ENCODE results near the gene ZNF563. TPM values are rescaled to one million over a fixed set of nuclear protein-coding genes. Genes with fewer than 3 reads are reported as not detected.

Gene ZNF563
- total and polyA plus RNA-seq, 2 of the 8 experiments (the other 6 are each of a cell fraction or from before 2014, with no cell fraction given): 0.91 to 2.3 TPM

- Histone ChIP-seq H3K79me2 (ENCODE audit: control insufficient read depth in 1 of 2, insufficient read depth in 2 of 2, low read length in 2 of 2) (no peaks in the 10 kb centered on the region), H3K27me3 (replicated peaks in 1 of 4; ENCODE audit: control insufficient read depth in 3 of 4, extremely low read depth in 1 of 4, insufficient read depth in 3 of 4, low read length in 3 of 4) (peaks cover 0 to 1% (median 0%) of the 10 kb centered on the region in 4 experiments; a peak in 1 of 7 replicates), H2AK5ac (ENCODE audit: low read depth, low read length) (no peak overlapping the region), H3K18ac (ENCODE audit: extremely low read depth, low read length) (no peak overlapping the region), H3K23ac (ENCODE audit: insufficient read length) (no peak overlapping the region), H2BK120ac (replicated peaks; ENCODE audit: low read depth, low read length) (no peak overlapping the region), H3K56ac (replicated peaks; ENCODE audit: insufficient read length, low read depth, low read length) (no peak overlapping the region), H3K14ac (ENCODE audit: insufficient read length) (no peak overlapping the region), H4K8ac (ENCODE audit: extremely low read depth, insufficient read depth, low read length) (no peak overlapping the region), H4K5ac (ENCODE audit: insufficient read length, low read depth, low read length) (no peak overlapping the region), H2BK12ac (ENCODE audit: low read depth, low read length) (no peak overlapping the region), H4K20me1 (replicated peaks in 1 of 2; ENCODE audit: control insufficient read depth in 1 of 2, insufficient read depth in 2 of 2, low read length in 2 of 2) (no peaks in the 10 kb centered on the region), H2BK15ac (ENCODE audit: low read length) (no peak overlapping the region), H3K27ac (ENCODE audit: low read depth, low read length) (no peak overlapping the region), H3K4me3 (ENCODE audit: extremely low read depth in 1 of 4, insufficient read depth in 2 of 4, low read depth in 3 of 4, low read length in 4 of 4) (no peak overlapping the region), H3K79me1 (ENCODE audit: low read depth, low read length) (no peaks in the 10 kb centered on the region), H3K9ac (replicated peaks in 1 of 4; ENCODE audit: extremely low read depth in 1 of 4, low read depth in 3 of 4, low read length in 3 of 4) (no peak overlapping the region), H2BK5ac (ENCODE audit: low read depth, low read length) (no peak overlapping the region), H3K9me3 (ENCODE audit: insufficient read depth in 2 of 2, low read depth in 1 of 2, low read length in 1 of 2) (peaks cover 69 to 75% of the 10 kb centered on the region in 2 experiments), H2AFZ (ENCODE audit: low read length) (no peak overlapping the region), H3K4me2 (ENCODE audit: insufficient read depth in 1 of 2, low read depth in 2 of 2, low read length in 2 of 2) (no peak overlapping the region), H3K36me3 (ENCODE audit: control insufficient read depth in 2 of 4, insufficient read depth in 4 of 4, low read length in 3 of 4) (peaks cover 0 to 50% (median 17%) of the 10 kb centered on the region in 4 experiments; a peak in 5 of 8 replicates), H4K91ac (replicated peaks; ENCODE audit: insufficient read length, low read length) (no peak overlapping the region), H3K4ac (replicated peaks; ENCODE audit: insufficient read length, low read depth, low read length) (no peak overlapping the region), H3K4me1 (replicated peaks in 1 of 4; ENCODE audit: control insufficient read depth in 3 of 4, insufficient read depth in 4 of 4, low read length in 3 of 4) (no peaks in the 10 kb centered on the region), H3K23me2 (ENCODE audit: low read depth, low read length) (no peaks in the 10 kb centered on the region), H2BK20ac (ENCODE audit: low read length) (no peak overlapping the region)
- POLR2A ChIA-PET (ENCODE audit: partially characterized antibody): no interaction called here
- 89% methylated on average over 5 of the region's 5 CpGs; no CpG with 5 or more reads in 1 of the 2 experiments for WGBS, 2 experiments (ENCODE audit: extremely low coverage in 1 of 2, insufficient coverage in 1 of 2, insufficient read length in 1 of 2, insufficient replicate concordance in 2 of 2, low coverage in 1 of 2, low lambda C conversion rate in 2 of 2, missing lambda C conversion rate in 1 of 2)
- CTCF ChIA-PET (ENCODE audit: partially characterized antibody): no interaction called here
- TF ChIP-seq SUZ12 (IDR thresholded peaks at IDR 0.05; ENCODE audit: low read length) (no peak), ZNF274 (IDR thresholded peaks at IDR 0.05; ENCODE audit: borderline replicate concordance, extremely low read depth, low read length) (peak; percentile 56), RBBP5 (IDR thresholded peaks at IDR 0.05; ENCODE audit: borderline replicate concordance, low read depth, low read length) (no peak)
- DNase-seq (ENCODE audit: low read depth in 1 of 2, low spot score in 2 of 2): no peak
- no peak for FAIRE-seq
These were observed 61.0 kb downstream of the ZNF563 start for GRCh38 chr19:12272386-12272785.
